ENCODE data around the gene LORICRIN. TPM values are rescaled to one million over a fixed set of nuclear protein-coding genes. Genes with fewer than 3 reads are reported as not detected.
A peak's percentile ranks its signal among the peaks of the same experiment; 100 is the strongest.

The LORICRIN gene
- total RNA-seq, 2 donors from 2014 or later: not detected

DNA sequence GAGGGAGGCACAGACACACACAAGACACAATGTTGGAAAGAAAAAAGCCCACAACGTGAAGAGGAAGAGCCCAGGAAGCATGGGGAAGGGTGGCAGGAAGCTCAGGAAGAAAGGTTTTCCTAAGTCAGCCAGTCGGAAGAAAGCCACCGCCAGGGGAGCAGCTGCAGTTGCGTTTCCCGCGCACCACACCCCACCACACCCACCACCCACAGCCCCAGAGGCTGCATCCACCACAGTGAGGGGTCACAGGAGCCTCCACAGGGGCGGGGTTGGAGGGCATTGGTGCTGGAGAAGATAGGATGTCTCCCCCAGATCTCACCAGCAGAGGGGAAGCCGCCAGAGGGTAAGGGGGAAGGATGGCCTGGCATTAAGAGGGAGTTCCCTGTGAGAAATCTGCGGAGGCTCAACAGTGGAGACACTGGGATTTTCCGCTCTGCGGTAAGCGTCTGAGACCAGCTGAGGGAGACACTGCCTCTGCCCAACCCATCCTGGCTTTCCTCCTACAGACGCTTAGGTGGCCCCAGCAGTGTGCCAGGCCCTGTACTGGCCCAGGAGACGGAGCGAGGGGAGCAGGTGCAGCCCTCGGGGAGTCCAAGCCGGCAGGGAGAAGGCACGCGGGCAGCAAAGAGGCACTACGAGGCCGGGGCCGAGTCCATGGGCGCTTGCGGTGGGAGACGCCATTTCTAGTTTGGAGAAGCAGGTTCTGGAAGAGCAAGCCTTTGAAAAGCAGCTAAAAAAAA, 33.4 kb downstream of the LORICRIN start:
- Histone ChIP-seq H3K27me3 (no peaks in the 10 kb centered on the region), H3K4me1 (no peaks in the 10 kb centered on the region), H3K9me3 (no peaks in the 10 kb centered on the region), H3K36me3 (no peaks in the 10 kb centered on the region), H3K27ac (no peak overlapping the region), H3K4me3 (no peak overlapping the region)
- TF ChIP-seq, protein P1, sequence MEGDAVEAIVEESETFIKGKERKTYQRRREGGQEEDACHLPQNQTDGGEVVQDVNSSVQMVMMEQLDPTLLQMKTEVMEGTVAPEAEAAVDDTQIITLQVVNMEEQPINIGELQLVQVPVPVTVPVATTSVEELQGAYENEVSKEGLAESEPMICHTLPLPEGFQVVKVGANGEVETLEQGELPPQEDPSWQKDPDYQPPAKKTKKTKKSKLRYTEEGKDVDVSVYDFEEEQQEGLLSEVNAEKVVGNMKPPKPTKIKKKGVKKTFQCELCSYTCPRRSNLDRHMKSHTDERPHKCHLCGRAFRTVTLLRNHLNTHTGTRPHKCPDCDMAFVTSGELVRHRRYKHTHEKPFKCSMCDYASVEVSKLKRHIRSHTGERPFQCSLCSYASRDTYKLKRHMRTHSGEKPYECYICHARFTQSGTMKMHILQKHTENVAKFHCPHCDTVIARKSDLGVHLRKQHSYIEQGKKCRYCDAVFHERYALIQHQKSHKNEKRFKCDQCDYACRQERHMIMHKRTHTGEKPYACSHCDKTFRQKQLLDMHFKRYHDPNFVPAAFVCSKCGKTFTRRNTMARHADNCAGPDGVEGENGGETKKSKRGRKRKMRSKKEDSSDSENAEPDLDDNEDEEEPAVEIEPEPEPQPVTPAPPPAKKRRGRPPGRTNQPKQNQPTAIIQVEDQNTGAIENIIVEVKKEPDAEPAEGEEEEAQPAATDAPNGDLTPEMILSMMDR (IDR thresholded peaks at IDR 0.05): no peak
- peak; percentile 38 for DNase-seq (ENCODE audit: low spot score)

DNA sequence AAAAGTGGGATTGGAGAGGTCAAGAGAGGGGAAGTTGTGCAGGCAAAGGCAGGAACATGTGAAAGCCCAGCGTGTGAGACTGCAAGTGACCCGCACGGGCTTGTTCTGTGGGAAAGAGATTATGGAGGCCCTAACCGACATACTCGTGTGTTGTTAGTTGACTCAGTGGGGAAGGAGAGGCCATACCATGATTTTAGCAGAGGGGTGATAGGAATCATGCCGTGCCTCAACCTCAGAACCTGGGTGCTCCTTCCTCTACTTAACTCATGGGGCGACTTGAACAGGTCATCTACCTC, 33.9 kb downstream of the LORICRIN start:
- H3K4me3 ChIP-seq: no peak overlapping the region
- no peaks in the 10 kb centered on the region for H3K36me3 ChIP-seq
- no peak for DNase-seq (ENCODE audit: low spot score)
- H3K27ac ChIP-seq: no peak overlapping the region
- TF ChIP-seq, protein P1 (IDR thresholded peaks at IDR 0.05): no peak
- no peaks in the 10 kb centered on the region for H3K9me3 ChIP-seq
- no peaks in the 10 kb centered on the region for H3K4me1 ChIP-seq
- no peaks in the 10 kb centered on the region for H3K27me3 ChIP-seq

DNA sequence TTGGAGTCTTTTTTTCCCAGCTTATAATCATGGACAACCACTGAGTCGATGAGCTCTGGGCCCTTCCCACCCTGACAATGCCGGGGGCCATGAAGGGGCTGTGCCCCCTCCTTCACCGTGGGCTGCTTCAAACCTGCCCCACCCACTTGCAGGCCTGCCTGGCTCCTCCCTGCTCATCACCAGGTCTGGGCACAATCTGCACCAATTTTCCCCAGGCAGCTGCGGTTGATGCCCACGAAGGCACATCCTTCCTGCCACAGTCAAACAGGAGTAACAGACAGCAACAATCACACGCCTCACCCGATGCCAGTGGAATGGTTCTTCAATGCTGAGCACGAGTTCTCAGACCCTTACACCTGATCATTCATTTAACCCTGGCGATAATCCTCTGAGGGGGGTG, 34.4 kb downstream of the LORICRIN start:
- H3K4me3 ChIP-seq: no peak overlapping the region

DNA sequence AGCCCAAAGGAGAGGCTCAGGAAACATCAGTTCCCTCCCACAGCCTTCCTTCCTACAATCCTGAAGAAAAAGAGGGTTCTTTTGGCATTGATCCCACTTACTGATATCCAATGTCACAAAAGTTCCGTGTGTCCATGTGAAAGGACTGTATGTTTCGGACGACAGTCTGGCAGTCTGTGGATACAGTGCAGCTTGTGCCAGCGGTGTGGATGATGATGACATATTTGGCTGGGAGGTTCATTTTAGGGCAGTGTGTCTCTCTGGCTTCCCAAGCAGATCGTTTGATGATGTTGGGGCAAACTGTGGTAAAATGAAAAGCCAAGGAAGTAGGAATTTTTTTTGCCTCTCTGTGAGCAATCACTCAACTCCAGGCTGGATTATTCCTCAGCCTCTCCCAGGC, 42.8 kb downstream of the LORICRIN start:
- Histone ChIP-seq H3K36me3 (no peaks in the 10 kb centered on the region), H3K4me3 (no peak overlapping the region), H3K4me1 (no peaks in the 10 kb centered on the region), H3K27ac (no peak overlapping the region), H3K9me3 (no peaks in the 10 kb centered on the region), H3K27me3 (no peaks in the 10 kb centered on the region)
- TF ChIP-seq, protein P1 (IDR thresholded peaks at IDR 0.05): no peak
- DNase-seq (ENCODE audit: low spot score): peak; percentile 18

More for the DNA sequence above, 34.4 kb downstream of the LORICRIN start:
- TF ChIP-seq, protein P1 (IDR thresholded peaks at IDR 0.05): no peak
- peak; percentile 9 for DNase-seq (ENCODE audit: low spot score)
- no peaks in the 10 kb centered on the region for H3K9me3 ChIP-seq
- no peaks in the 10 kb centered on the region for H3K36me3 ChIP-seq
- H3K27me3 ChIP-seq: no peaks in the 10 kb centered on the region
- no peaks in the 10 kb centered on the region for H3K4me1 ChIP-seq
- no peak overlapping the region for H3K27ac ChIP-seq

DNA sequence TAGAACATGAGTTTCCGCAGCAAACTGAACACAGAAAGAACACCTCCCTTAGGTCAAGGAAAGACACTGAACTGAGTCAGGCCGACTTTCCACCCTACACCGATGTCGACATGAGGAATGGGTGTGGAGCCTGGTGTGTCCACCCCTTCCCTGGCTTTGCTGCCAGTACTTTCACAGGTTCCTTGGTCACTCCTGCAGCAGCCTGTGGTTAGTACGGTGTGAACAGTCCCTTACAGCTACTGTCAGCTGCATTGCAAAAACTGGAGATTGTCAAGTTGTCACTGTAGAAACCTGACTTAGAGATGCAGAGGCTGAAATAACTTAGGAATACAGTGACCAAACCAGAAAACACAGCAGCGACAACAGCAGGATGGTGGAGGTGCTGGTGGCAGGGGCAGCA, 46.2 kb downstream of the LORICRIN start:
- H3K4me3 ChIP-seq: no peak overlapping the region
- no peaks in the 10 kb centered on the region for H3K27me3 ChIP-seq
- H3K27ac ChIP-seq: no peak overlapping the region
- TF ChIP-seq, protein P1 (IDR thresholded peaks at IDR 0.05): no peak
- DNase-seq (ENCODE audit: low spot score): no peak
- no peaks in the 10 kb centered on the region for H3K9me3 ChIP-seq
- no peaks in the 10 kb centered on the region for H3K4me1 ChIP-seq
- H3K36me3 ChIP-seq: no peaks in the 10 kb centered on the region

Measured in right atrium auricular region (tissue), 2 donors.